ENCODE data around the gene PIK3AP1.

Gene PIK3AP1

GRCh38 chr10:96609510-96609909, 110.8 kb downstream of the PIK3AP1 start:
- DNase-seq (ENCODE audit: low read depth) = no peak

GRCh38 chr10:96608805-96609204, 111.5 kb downstream of the PIK3AP1 start:
- DNase-seq (ENCODE audit: low read depth) = no peak

GRCh38 chr10:96608262-96608661, 112.1 kb downstream of the PIK3AP1 start:
- DNase-seq (ENCODE audit: low read depth) = no peak

- DNase-seq (ENCODE audit: low read depth) = no peak
Observed at GRCh38 chr10:96606946-96607345, 113.4 kb downstream of the PIK3AP1 start.

GRCh38 chr10:96606216-96606615, 114.1 kb downstream of the PIK3AP1 start:
- DNase-seq (ENCODE audit: low read depth) = no peak

GRCh38 chr10:96600337-96600736, 120.0 kb downstream of the PIK3AP1 start:
- DNase-seq (ENCODE audit: low read depth) = no peak

GRCh38 chr10:96598846-96599245, 121.5 kb downstream of the PIK3AP1 start:
- DNase-seq (ENCODE audit: low read depth) = no peak

- no peak for DNase-seq (ENCODE audit: low read depth)
Observed at GRCh38 chr10:96596422-96597407, 123.6 kb downstream of the PIK3AP1 start.

- no peak for DNase-seq (ENCODE audit: low read depth)
Observed at GRCh38 chr10:96595741-96596140, 124.6 kb downstream of the PIK3AP1 start.

- no peak for DNase-seq (ENCODE audit: low read depth)
Observed at GRCh38 chr10:96591946-96592345, 128.4 kb downstream of the PIK3AP1 start.

- no peak for DNase-seq (ENCODE audit: low read depth)
Observed at GRCh38 chr10:96588616-96589419, 131.5 kb downstream of the PIK3AP1 start.

- DNase-seq (ENCODE audit: low read depth) = no peak
Observed at GRCh38 chr10:96588060-96588554, 132.2 kb downstream of the PIK3AP1 start.

GRCh38 chr10:96587264-96588059, 132.9 kb downstream of the PIK3AP1 start:
- no peak for DNase-seq (ENCODE audit: low read depth)

- peak; percentile 88 for DNase-seq (ENCODE audit: low read depth)
Observed at GRCh38 chr10:96586419-96587263, 133.7 kb downstream of the PIK3AP1 start, which contains the start of gene TM9SF3. Gene TM9SF3, minus strand, starts transcription at chr10:96587012. Its CDS starts 177 bp downstream, at chr10:96586835.

GRCh38 chr10:96585736-96586418, 134.4 kb downstream of the PIK3AP1 start:
- DNase-seq (ENCODE audit: low read depth) = peak; percentile 5

GRCh38 chr10:96584474-96584873, 135.8 kb downstream of the PIK3AP1 start:
- no peak for DNase-seq (ENCODE audit: low read depth)

- DNase-seq (ENCODE audit: low read depth) = no peak
Observed at GRCh38 chr10:96584035-96584434, 136.3 kb downstream of the PIK3AP1 start.

GRCh38 chr10:96579133-96579532, 141.2 kb downstream of the PIK3AP1 start:
- DNase-seq (ENCODE audit: low read depth) = no peak

GRCh38 chr10:96578633-96579032, 141.7 kb downstream of the PIK3AP1 start:
- no peak for DNase-seq (ENCODE audit: low read depth)

- DNase-seq (ENCODE audit: low read depth) = no peak
Observed at GRCh38 chr10:96578022-96578421, 142.3 kb downstream of the PIK3AP1 start.
